ENCODE measurements around the gene LRRC41.

DNA sequence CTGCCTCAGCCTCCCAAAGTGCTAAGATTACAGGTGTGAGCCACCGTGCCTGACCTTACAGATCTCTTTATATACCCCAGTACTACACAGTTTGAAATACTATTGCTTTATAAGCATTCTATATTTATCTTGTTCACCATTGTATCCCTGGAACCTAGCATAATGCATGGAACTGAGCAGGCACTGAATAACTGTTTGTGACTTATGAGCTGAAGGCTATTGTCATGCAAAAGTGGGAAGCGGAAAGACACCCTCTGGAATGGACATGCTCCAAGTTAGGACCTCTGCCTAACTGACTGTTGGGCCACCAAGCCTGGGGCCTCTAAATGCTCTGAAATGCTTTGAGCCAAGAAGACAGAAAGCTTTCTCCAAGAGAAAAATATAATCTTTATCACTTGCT is 8.1 kb downstream of the LRRC41 start:
- TF ChIP-seq, protein P1, sequence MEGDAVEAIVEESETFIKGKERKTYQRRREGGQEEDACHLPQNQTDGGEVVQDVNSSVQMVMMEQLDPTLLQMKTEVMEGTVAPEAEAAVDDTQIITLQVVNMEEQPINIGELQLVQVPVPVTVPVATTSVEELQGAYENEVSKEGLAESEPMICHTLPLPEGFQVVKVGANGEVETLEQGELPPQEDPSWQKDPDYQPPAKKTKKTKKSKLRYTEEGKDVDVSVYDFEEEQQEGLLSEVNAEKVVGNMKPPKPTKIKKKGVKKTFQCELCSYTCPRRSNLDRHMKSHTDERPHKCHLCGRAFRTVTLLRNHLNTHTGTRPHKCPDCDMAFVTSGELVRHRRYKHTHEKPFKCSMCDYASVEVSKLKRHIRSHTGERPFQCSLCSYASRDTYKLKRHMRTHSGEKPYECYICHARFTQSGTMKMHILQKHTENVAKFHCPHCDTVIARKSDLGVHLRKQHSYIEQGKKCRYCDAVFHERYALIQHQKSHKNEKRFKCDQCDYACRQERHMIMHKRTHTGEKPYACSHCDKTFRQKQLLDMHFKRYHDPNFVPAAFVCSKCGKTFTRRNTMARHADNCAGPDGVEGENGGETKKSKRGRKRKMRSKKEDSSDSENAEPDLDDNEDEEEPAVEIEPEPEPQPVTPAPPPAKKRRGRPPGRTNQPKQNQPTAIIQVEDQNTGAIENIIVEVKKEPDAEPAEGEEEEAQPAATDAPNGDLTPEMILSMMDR (IDR thresholded peaks at IDR 0.05): no peak
- TF ChIP-seq POLR2AphosphoS5 (IDR thresholded peaks at IDR 0.05) (no peak), POLR2A (IDR thresholded peaks at IDR 0.05) (no peak)

Data from breast epithelium (tissue), 3 donors.